Lung (tissue), 12 donors: ENCODE measurements around the gene RNF157. TPM values are rescaled to one million over a fixed set of nuclear protein-coding genes. Genes with fewer than 3 reads are reported as not detected.

Experiments
- ATAC-seq: fragments of 200-7000 bp; cut with Tn5 transposase; one replicate; pipeline ENCODE4 v1.9.1; 2020; ENCODE audit warnings: moderate number of reproducible peaks; ENCODE audit not compliant: insufficient read depth, low FRiP score
- DNase-seq, 3 donors: peaks; one replicate each; pipeline ENCODE4 v3.0.0-alpha.2; 2013 to 2017
- H3K27ac ChIP-seq, 2 donors: one replicate each; pipeline ENCODE4 v1.5.1; 2013; ENCODE audit warnings: mild to moderate bottlenecking in 2 of 2, moderate library complexity in 2 of 2, control low read depth in 1 of 2, inconsistent platforms in 1 of 2, low read depth in 1 of 2, low read length in 1 of 2
- H3K27me3 ChIP-seq, 3 donors: one replicate each; pipeline ENCODE4 v1.5.1; 2013; ENCODE audit warnings: low read length in 2 of 3; ENCODE audit not compliant: control insufficient read depth in 3 of 3, insufficient read depth in 3 of 3
- H3K36me3 ChIP-seq, 4 donors: one replicate each; pipeline ENCODE4 v1.5.1; 2013; ENCODE audit warnings: low read length in 4 of 4, mild to moderate bottlenecking in 1 of 4, moderate library complexity in 1 of 4; ENCODE audit not compliant: control insufficient read depth in 4 of 4, insufficient read depth in 4 of 4
- H3K4me1 ChIP-seq, 5 donors: one replicate each; pipeline ENCODE4 v1.5.1; 2013; ENCODE audit warnings: low read length in 5 of 5, mild to moderate bottlenecking in 2 of 5, moderate library complexity in 1 of 5; ENCODE audit not compliant: control insufficient read depth in 5 of 5, insufficient read depth in 5 of 5
- H3K4me3 ChIP-seq: one replicate; pipeline ENCODE4 v1.5.1; 2013; ENCODE audit warnings: mild to moderate bottlenecking, control low read depth, moderate library complexity
- H3K9ac ChIP-seq, 2 donors: one replicate each; pipeline ENCODE4 v1.5.1; 2013; ENCODE audit warnings: low read length in 2 of 2, control low read depth in 1 of 2; ENCODE audit not compliant: insufficient read depth in 1 of 2
- H3K9me3 ChIP-seq, 4 donors: one replicate each; pipeline ENCODE4 v1.5.1; 2013; ENCODE audit warnings: low read length in 3 of 4, mild to moderate bottlenecking in 1 of 4, moderate library complexity in 1 of 4; ENCODE audit not compliant: control insufficient read depth in 4 of 4, insufficient read depth in 3 of 4
- CTCF ChIP-seq: IDR thresholded peaks from 2 replicates; pipeline ENCODE4 v1.5.1; 2012; ENCODE audit warnings: mild to moderate bottlenecking; ENCODE audit errors: control extremely low read depth, extremely low read depth
- WGBS, 2 donors: extraction: QIAGEN DNeasy Blood & Tissue Kit; methylation state at CpG; one replicate each; pipeline ENCODE4 v1.1.7; 2013; 5-methylcytosine and 5-hydroxymethylcytosine counted together
- polyA plus RNA-seq, 2 donors: library from polyadenylated mRNA; stranded (reverse); fragments of 200-250 nt; gene quantifications; one replicate each; pipeline ENCODE4 v1.2.1, GENCODE V29; 2013
- total RNA-seq, 2 donors: library from RNA; depleted of rRNA in 1 of 2; stranded (reverse); fragments of >200 nt in 1 of 2; gene quantifications; one replicate each; pipeline ENCODE4 v1.2.1, GENCODE V29; 2014 to 2021
- donor health status: control.
- donor health status: control.
- donor health status: Bipolar disorder and iron deficiency.
- donor health status: healthy.
- donor health status: DM: yes; HTN: yes; CAD: no.

Gene RNF157
- total and polyA plus RNA-seq, 4 donors: 0.88 to 2.5 (median 1.8) TPM

GRCh38 chr17:76275382-76276068 is 35.2 kb upstream of the RNF157 start:
- no peak overlapping the region for H3K4me3 ChIP-seq
- DNase-seq (no peak), ATAC-seq (no peak)
- H3K9me3 ChIP-seq: no peaks in the 10 kb centered on the region
- TF ChIP-seq CTCF: no peak
- 83 to 92% methylated on average over 22 of the region's 22 CpGs for WGBS, 2 donors
- H3K4me1 ChIP-seq: peaks cover 0 to 40% (median 19%) of the 10 kb centered on the region in 5 donors
- H3K27me3 ChIP-seq: no peaks in the 10 kb centered on the region
- no peak overlapping the region for H3K27ac ChIP-seq
- no peak overlapping the region for H3K9ac ChIP-seq
- peaks cover 0 to 6% (median 4%) of the 10 kb centered on the region in 4 donors for H3K36me3 ChIP-seq

- Histone ChIP-seq H3K9ac (no peak overlapping the region), H3K4me1 (peaks cover 0 to 41% (median 19%) of the 10 kb centered on the region in 5 donors), H3K4me3 (no peak overlapping the region), H3K27ac (peak overlapping the region in 1 of 2 donors; percentile 63), H3K9me3 (no peaks in the 10 kb centered on the region), H3K27me3 (no peaks in the 10 kb centered on the region), H3K36me3 (peaks cover 0 to 10% (median 5%) of the 10 kb centered on the region in 4 donors)
- ATAC-seq: no peak
- DNase-seq: peak in 1 of 3 donors; percentile 29
- no peak for TF ChIP-seq CTCF
- 45 to 65% methylated on average over 21 of the region's 21 CpGs for WGBS, 2 donors
These were observed 34.0 kb upstream of the RNF157 start for GRCh38 chr17:76274112-76274956.

- DNase-seq (peak in 2 of 3 donors; percentile 23 to 29), ATAC-seq (no peak)
- Histone ChIP-seq H3K27me3 (no peaks in the 10 kb centered on the region), H3K9me3 (no peaks in the 10 kb centered on the region), H3K4me3 (no peak overlapping the region), H3K9ac (no peak overlapping the region), H3K4me1 (peaks cover 0 to 44% (median 19%) of the 10 kb centered on the region in 5 donors), H3K36me3 (peaks cover 0 to 12% (median 5%) of the 10 kb centered on the region in 4 donors), H3K27ac (peak overlapping the region in 1 of 2 donors; percentile 63)
- TF ChIP-seq CTCF: no peak
- WGBS, 2 donors: 64 to 77% methylated on average over 26 of the region's 26 CpGs
These were observed 33.3 kb upstream of the RNF157 start for GRCh38 chr17:76273445-76274111.
